ENCODE measurements around the gene ST7.

DNA sequence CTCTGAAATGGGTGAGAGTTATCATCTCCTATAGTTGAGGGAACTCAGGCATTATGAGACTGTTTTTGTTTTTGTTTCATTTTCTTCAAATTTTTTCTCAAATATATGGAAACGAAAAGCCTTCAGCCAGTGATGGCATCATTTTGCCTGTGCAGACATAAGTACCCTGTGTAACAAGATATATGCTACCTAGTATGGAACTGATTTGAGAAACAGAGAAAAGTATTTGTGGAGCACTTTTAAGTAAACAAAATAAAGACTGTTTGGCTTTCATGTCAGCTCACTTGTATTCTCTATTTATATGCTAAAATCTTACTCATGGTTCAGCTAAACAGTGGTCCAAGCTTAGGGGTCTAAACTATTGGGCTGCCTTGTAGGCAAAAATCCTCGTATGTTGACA, 219.0 kb downstream of the ST7 start:
- TF ChIP-seq POLR2A (IDR thresholded peaks at IDR 0.05) (no peak), CTCF (IDR thresholded peaks at IDR 0.05) (no peak), EP300 (IDR thresholded peaks at IDR 0.05; ENCODE audit: low read depth) (no peak)

All from transverse colon (tissue), 3 donors.